Measurements from ENCODE around the gene GDF11. TPM values are rescaled to one million over a fixed set of nuclear protein-coding genes. Genes with fewer than 3 reads are reported as not detected.

Gene GDF11
- total RNA-seq, 1 experiment from 2014 or later: 9.4 TPM

DNA sequence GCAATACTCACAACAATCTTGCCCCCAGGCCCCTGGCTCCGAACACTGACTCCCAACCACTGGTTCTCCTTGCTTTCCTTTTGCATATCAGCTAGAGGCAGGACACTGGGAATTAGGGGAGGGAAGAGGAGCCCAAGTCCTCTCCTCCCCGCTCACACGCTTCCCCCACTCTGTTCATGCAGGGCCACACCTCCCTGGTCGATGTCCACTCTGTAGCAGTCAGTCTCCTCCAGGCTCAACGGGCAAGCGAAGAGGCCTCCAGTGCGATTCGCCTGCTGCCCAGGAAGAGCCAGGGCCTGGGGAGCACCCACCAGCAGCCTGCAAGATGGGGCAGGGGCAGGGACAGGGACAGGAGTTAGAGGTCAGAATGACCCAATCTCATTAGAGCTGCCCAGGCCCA lies 40.1 kb upstream of the GDF11 start:
- peaks cover 57% of the 10 kb centered on the region for H3K27me3 ChIP-seq (ENCODE audit: insufficient read depth, low read depth)
- no peak overlapping the region for H3K27ac ChIP-seq
- intact Hi-C loops (cut with micrococcal nuclease; ENCODE audit: unreplicated experiment): no loop called here
- no peaks in the 10 kb centered on the region for H3K9me2 ChIP-seq (ENCODE audit: insufficient read depth)
- TF ChIP-seq, protein P1, sequence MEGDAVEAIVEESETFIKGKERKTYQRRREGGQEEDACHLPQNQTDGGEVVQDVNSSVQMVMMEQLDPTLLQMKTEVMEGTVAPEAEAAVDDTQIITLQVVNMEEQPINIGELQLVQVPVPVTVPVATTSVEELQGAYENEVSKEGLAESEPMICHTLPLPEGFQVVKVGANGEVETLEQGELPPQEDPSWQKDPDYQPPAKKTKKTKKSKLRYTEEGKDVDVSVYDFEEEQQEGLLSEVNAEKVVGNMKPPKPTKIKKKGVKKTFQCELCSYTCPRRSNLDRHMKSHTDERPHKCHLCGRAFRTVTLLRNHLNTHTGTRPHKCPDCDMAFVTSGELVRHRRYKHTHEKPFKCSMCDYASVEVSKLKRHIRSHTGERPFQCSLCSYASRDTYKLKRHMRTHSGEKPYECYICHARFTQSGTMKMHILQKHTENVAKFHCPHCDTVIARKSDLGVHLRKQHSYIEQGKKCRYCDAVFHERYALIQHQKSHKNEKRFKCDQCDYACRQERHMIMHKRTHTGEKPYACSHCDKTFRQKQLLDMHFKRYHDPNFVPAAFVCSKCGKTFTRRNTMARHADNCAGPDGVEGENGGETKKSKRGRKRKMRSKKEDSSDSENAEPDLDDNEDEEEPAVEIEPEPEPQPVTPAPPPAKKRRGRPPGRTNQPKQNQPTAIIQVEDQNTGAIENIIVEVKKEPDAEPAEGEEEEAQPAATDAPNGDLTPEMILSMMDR (conservative IDR thresholded peaks at IDR 0.05): no peak
- no peak for TF ChIP-seq EZH2 (IDR thresholded peaks at IDR 0.05; ENCODE audit: low read depth)
- ChIA-PET POLR2A (ENCODE audit: unreplicated experiment) (no interaction called here), CTCF (no interaction called here)
- DNase-seq: no peak
- no peak overlapping the region for H3K4me3 ChIP-seq
- H3K9me3 ChIP-seq (ENCODE audit: insufficient read depth, low read depth): no peaks in the 10 kb centered on the region
- H4K20me1 ChIP-seq (ENCODE audit: insufficient read depth): no peaks in the 10 kb centered on the region
- BruUV-seq (replicated peaks): no TSS peak
- H3K36me3 ChIP-seq (ENCODE audit: low read depth): no peaks in the 10 kb centered on the region
- H3F3A ChIP-seq (ENCODE audit: insufficient read depth, low read depth): no peaks in the 10 kb centered on the region
- no peaks in the 10 kb centered on the region for H3K4me1 ChIP-seq (replicated peaks; ENCODE audit: insufficient read depth)
- no peak overlapping the region for H3K4me2 ChIP-seq
- H2AFZ ChIP-seq: no peak overlapping the region
- no peaks in the 10 kb centered on the region for H3K79me2 ChIP-seq (ENCODE audit: low read depth)

DNA sequence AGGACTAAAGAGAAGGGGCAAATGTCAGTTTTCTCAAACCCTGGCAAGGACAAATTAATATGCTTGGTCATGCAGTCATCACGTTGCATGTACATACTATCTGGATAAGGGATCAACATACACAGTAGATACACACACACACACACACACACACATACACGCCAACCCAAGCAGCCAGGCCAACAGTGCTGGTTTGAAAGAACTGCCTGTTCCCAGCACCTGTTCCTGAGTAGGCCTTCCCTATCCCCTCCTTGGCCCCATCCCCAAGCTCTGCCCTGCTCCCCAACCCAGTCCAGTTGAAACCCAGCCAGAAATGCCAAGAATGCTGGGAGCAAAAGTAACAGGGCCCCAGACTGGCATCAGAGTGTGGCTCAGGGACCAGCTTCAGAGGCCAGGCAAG lies 39.6 kb upstream of the GDF11 start:
- POLR2A ChIA-PET (ENCODE audit: unreplicated experiment): no interaction called here
- Histone ChIP-seq H3K4me3 (no peak overlapping the region), H3K9me2 (ENCODE audit: insufficient read depth) (no peaks in the 10 kb centered on the region), H3K36me3 (ENCODE audit: low read depth) (no peaks in the 10 kb centered on the region), H3F3A (ENCODE audit: insufficient read depth, low read depth) (no peaks in the 10 kb centered on the region), H2AFZ (no peak overlapping the region), H3K9me3 (ENCODE audit: insufficient read depth, low read depth) (no peaks in the 10 kb centered on the region), H3K27ac (no peak overlapping the region), H3K79me2 (ENCODE audit: low read depth) (no peaks in the 10 kb centered on the region), H3K4me1 (replicated peaks; ENCODE audit: insufficient read depth) (no peaks in the 10 kb centered on the region), H3K4me2 (no peak overlapping the region), H3K27me3 (ENCODE audit: insufficient read depth, low read depth) (peaks cover 57% of the 10 kb centered on the region), H4K20me1 (ENCODE audit: insufficient read depth) (no peaks in the 10 kb centered on the region)
- no TSS peak for BruUV-seq (replicated peaks)
- intact Hi-C loops (cut with micrococcal nuclease; ENCODE audit: unreplicated experiment): no loop called here
- no peak for DNase-seq
- TF ChIP-seq EZH2 (IDR thresholded peaks at IDR 0.05; ENCODE audit: low read depth): no peak
- TF ChIP-seq, protein P1 (conservative IDR thresholded peaks at IDR 0.05): no peak
- CTCF ChIA-PET: no interaction called here

DNA sequence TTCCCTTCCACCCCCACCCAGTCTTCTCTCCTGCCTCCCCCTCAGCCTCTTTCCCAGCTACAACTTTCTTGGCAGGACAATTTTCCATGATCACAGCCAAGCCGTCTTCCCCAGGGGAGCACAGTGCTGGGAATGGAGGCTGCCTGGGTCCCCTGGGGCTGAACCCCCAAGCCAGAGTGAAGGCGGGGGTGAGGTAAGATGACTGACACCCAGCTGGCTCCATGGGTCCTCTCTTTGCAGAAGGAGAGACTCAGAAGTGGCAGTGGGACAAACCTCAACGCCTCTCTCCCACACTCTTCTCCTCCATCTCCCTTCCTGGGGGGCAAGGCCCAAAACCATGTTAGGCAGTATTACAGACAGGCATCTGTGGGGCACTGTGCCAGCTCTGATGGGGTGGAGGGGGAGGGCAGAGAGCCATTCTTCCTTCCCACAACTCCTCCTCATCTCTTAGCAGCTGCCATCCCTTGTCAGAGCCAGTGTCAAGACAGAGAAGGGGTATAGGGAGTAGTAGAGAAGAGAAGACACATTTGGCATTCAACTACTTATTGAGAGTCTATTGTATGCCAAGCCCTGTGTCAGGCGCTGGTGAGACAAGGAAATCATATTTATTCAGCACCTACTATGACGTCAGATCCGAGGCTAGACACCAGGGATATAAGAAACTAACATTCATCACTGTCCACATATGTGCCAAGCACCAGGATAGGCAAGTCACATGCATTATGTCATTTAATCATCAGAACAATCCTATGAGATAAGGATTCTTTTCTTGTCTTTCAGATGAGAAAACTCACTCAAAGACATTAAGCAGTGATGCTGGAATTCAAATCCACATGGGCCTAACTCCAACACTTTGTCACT lies 38.8 kb upstream of the GDF11 start:
- intact Hi-C loops (cut with micrococcal nuclease; ENCODE audit: unreplicated experiment): no loop called here
- no TSS peak for BruUV-seq (replicated peaks)

More for the DNA sequence above, 38.8 kb upstream of the GDF11 start:
- Histone ChIP-seq H3K27ac (no peak overlapping the region), H3K9me3 (ENCODE audit: insufficient read depth, low read depth) (no peaks in the 10 kb centered on the region), H4K20me1 (ENCODE audit: insufficient read depth) (no peaks in the 10 kb centered on the region), H3K9me2 (ENCODE audit: insufficient read depth) (no peaks in the 10 kb centered on the region), H3K79me2 (ENCODE audit: low read depth) (no peaks in the 10 kb centered on the region), H3F3A (ENCODE audit: insufficient read depth, low read depth) (no peaks in the 10 kb centered on the region), H3K36me3 (ENCODE audit: low read depth) (no peaks in the 10 kb centered on the region), H3K4me3 (no peak overlapping the region), H3K27me3 (ENCODE audit: insufficient read depth, low read depth) (peaks cover 59% of the 10 kb centered on the region), H3K4me1 (replicated peaks; ENCODE audit: insufficient read depth) (no peaks in the 10 kb centered on the region), H3K4me2 (no peak overlapping the region), H2AFZ (no peak overlapping the region)
- ChIA-PET POLR2A (ENCODE audit: unreplicated experiment) (no interaction called here), CTCF (no interaction called here)
- TF ChIP-seq EZH2 (IDR thresholded peaks at IDR 0.05; ENCODE audit: low read depth): no peak
- TF ChIP-seq, protein P1 (conservative IDR thresholded peaks at IDR 0.05): no peak
- no peak for DNase-seq

Measured in PC-9 (cell line).